GM19452 (cell line): ENCODE results near the gene GNAI2.
"Not testable (repeated sequence)": the region's sequence is repeated elsewhere in the genome, so short reads cannot be mapped to it uniquely, and the experiment has no call there.

Source experiments
- ATAC-seq: cut with Tn5 transposase; IDR thresholded peaks from one replicate; pipeline ENCODE4 v1.9.1; 2021; ENCODE audit not compliant: unreplicated experiment

The GNAI2 gene

DNA sequence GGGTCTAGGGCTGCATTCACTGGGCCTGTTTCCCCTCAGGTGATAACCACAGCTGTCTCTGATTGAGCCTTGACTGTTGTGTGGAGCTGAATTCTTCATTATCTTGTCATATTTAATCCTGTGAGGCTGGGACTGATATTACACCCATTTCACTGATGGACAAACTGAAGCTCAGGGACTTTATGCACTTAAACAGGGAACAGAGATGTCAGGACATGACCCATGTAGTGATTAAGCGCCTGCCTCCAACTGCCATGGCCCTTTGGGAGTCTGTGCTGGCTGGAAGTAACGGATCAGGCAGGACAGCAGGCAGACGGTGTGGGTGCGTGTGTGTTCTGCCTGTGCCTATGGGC, 7.5 kb downstream of the GNAI2 start:
- no peak for ATAC-seq

DNA sequence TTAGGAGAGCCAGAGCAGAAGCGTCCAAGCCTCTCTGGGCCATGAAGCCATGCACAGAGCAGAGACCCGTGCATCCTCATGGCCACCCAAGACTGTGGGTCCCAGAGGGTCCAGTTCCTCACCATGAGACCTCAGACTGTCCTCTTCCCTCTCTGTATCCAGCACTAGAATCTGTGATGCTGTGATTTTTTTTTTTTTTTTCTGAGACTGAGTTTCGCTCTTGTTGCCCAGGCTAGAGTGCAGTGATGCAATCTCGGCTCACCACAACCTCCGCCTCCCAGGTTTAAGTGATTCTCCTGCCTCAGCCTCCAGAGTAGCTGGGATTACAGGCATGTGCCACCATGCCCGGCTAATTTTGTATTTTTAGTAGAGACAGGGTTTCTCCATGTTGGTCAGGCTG, 8.8 kb downstream of the GNAI2 start:
- not testable (repeated sequence) for ATAC-seq

DNA sequence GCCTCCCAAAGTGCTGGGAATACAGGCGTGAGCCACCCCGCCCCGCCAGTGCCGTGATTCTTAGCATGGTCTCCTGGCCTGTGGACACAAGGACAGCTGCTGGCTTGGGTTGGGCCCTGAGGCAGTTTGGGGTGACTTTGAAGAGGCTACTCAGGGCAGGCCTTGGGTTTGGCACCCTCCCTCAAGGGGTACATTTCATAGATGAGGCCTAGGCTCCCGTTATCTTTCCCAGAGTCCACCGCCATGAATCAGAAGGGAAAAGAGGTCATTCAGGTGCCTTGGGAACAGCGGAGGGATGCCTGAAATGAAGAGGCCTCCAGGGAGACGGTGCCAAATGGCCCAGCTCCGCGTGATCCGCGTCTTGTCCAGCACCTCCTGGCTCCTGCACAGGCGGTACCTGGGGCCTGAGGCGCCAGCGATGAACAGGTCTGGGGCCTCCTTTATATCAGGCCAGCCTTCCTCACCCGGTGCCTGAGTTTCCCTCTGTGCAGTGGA, 9.3 kb downstream of the GNAI2 start:
- no peak for ATAC-seq

- peak; percentile 59 for ATAC-seq
Measured at GRCh38 chr3:50245831-50246516, 10.0 kb downstream of the GNAI2 start.

- ATAC-seq, result peak; percentile 50
Measured at GRCh38 chr3:50246517-50246954, 10.5 kb downstream of the GNAI2 start.

- ATAC-seq, result no peak
Measured at GRCh38 chr3:50248387-50248786, 12.4 kb downstream of the GNAI2 start.

DNA sequence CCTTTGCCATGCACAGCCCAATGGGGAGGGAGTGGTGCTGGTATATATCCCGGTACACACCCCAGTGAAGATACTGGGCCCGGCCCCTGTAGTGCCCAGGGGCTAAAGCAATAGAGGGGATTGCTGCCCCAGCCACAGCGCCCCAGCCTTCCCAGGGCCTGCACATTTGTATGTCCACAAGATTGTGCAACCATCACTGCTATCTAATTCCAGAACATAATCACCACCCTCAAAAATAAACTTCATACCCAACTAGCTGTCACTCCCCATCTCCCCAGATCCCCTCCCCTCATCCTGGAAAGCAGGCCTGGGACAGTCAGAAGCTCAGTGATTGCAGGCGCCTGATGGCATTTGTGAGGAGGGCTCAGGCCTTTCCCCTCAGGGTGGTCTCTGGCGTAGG, 13.5 kb downstream of the GNAI2 start:
- ATAC-seq, result no peak

DNA sequence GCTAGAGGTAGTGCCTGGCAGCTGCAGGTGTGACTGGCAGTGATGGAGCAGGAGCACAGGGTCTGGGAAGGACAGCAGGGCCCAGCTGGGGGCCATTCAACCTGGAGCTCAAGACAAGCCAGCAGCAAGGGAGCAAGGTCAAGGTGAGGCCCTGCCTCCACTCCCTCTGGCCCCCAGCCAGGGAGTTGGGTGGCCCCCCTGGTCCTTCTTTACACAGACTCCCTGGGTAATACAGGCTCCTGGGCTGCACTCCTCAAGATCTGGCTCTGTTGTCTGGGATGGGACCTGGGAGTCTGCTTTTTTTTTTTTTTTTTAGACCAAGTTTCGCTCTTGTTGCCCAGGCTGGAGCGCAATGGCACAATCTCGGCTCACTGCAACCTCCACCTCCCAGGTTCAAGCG, 14.5 kb downstream of the GNAI2 start:
- ATAC-seq, result no peak

DNA sequence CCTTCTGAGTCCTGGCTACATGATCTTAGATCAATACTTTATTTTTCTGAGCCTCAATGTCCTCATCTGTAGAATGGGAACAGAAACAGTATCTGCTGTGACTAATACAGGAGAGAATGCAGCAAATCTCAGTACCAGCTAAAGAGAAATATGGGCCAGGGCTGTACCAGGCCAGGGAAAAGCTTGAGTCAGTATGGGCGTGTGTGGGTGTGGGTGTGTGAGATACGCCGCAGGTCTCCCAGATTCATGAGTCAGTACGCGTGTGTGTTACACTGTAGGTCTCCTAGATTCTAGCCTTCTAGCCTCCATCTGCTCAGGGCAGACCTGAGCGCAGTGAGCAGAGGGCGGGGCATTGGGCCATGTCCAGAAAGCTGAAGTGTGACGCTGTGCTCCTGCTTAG, 15.2 kb downstream of the GNAI2 start:
- ATAC-seq, result no peak

DNA sequence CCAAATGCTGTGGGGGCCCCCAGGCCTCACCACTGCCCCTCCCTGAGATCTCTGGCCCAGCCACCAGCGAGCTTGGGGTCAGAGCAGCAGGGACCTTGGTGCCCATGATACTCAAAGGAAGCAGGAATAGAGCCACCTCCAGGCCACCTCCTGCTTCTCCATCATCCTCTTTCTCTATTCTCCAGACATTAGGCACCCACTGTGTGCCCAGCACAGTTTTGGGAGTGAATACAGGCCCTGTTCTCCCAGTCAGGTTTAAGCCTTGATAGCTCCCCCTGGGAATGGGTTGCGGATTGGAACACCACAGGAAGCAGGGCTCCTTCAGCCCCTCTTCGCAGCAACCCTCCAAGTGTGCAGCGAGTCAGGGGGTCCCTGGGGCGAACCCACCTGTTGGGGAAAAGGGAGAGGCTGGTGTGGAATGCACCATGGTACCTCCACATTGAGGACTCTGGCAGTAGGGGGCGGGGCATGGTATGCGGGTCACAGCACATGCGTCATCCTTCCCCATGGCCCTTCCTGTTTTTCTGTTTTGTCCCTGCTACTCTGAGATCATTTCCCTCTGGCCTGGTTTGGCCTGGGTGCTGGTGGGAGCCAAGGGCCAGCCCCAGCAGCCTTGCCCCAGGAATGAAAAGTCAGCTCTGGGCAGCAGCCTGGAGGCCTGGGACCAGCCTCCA, 18.7 kb downstream of the GNAI2 start:
- ATAC-seq, result no peak

GRCh38 chr3:50255251-50255615, 19.2 kb downstream of the GNAI2 start:
- ATAC-seq, result no peak

DNA sequence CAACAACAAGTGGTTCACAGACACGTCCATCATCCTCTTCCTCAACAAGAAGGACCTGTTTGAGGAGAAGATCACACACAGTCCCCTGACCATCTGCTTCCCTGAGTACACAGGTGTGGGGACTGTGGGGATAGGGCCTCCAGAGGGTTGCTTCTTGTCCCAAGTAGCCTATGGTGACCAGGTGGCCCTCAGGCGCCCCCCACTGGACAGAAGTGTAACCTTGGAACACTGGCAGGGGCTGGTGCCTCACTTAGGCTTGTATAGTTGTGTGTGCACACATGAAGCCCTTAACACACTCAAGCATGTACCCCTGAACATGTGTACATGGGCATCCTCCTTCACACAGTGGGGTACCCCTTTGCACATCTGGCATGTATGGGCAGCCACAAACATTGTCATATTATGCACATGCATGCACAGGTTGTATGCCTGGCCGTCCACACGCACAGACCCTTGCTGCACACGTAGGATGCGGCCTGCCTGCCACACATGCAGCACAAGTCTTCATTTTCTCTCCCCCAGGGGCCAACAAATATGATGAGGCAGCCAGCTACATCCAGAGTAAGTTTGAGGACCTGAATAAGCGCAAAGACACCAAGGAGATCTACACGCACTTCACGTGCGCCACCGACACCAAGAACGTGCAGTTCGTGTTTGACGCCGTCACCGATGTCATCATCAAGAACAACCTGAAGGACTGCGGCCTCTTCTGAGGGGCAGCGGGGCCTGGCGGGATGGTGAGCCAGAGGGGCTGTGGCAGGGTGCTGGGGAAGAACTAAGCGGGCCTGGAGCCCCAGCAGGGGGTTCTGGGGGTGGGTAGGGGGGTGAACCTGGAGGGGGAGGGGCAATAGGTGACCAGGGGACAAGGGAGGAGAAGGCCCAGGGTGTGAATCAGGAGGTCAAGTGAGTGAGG, 21.2 kb downstream of the GNAI2 start:
- ATAC-seq, result no peak

DNA sequence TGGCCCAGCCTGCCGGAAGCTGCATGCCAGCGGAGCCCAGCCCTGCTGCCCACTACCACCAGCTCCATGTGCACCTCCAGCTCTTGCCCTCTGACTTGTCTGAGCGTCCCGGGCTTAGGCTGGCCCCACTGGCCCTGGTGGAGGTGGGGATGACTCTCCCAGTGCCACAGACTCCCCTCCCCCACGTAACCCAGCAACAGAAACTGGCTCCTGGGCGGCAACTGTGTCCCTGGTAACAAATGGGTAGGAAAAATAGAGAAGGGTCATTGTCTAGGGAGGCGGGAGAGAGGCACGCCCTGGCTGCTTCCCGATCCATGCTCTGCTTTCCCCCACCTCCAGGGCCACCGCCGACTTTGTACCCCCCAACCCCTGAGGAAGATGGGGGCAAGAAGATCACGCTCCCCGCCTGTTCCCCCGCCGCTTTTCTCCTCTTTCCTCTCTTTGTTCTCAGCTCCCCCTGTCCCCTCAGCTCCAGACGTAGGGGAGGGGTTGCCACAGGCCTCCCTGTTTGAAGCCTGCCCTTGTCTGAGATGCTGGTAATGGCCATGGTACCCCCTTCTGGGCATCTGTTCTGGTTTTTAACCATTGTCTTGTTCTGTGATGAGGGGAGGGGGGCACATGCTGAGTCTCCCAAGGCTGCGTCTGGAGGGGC, 22.2 kb downstream of the GNAI2 start:
- no peak for ATAC-seq

DNA sequence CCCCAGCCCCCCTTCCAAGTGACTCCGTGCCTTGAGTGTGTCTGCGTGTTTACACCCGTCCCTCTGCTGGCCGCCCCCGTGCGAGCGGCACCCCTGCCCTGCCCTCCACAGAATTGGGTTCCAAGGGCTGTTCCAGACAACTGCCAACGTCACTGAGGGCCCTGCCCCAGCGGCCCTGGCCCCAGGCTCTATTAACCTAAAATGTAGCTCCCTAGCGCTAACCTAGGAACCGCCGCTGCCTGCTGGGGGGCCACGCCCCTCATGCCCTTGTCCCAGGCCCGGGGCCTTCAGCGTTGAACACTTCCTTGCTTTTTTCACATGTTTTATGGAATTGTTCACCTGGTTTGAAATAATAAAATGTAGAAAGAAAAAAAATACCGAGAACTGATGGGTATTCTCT, 23.0 kb downstream of the GNAI2 start:
- no peak for ATAC-seq

DNA sequence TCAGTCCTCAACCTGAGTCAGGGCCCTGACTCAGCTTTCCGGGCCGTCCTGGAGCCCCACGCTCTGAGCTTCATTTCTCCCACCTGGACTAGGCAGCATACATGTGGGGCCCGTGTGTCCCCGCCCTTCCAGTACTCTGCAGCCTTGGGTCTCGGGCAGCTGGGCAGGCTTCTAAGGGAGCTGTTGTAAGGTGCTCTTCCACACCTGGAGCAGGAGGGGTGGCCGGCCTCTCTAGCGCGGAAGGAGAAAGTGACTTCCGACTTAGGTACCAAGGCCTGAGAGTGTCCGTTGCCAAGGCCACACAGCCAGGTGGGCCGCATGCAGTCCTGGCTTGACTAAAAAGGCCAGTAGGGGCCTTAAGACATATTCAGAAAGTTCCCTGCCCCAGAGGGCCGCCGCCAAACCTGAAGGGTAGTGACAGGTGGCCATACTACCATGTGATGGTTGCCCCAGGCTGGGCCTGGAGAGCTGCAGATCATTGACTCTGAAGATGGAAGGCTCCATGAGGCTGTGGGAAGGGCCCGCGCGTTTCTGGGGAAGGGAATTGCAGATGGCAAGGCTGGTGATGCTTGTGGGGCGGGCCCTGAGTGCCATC, 23.5 kb downstream of the GNAI2 start:
- ATAC-seq, result peak; percentile 20

- ATAC-seq, result peak; percentile 88
Measured at GRCh38 chr3:50260027-50260941, 24.3 kb downstream of the GNAI2 start.

DNA sequence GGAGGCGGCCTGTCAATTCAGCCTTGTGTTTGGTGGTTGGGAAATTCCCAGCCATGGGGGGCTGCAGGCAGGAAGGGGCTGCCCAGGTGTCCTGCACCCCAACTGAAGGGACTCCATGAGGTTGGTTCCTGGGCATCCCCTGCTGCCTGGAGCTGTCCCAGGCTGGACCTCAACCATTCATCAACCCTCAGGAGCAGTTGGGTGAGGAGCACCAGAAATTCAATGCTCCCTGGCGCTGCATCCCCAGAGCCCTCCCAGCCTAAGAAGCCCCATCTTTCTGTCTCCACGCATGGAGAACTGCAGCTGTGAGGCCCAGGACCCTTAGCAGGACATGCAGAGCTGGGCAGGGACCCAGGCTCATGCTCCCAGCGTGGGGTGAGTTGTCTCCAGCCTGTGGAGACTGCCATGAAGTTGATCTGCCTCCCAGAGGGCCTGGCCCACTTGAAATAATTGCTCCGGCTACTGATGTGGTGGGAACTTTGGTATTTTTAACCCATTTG, 25.0 kb downstream of the GNAI2 start:
- no peak for ATAC-seq

DNA sequence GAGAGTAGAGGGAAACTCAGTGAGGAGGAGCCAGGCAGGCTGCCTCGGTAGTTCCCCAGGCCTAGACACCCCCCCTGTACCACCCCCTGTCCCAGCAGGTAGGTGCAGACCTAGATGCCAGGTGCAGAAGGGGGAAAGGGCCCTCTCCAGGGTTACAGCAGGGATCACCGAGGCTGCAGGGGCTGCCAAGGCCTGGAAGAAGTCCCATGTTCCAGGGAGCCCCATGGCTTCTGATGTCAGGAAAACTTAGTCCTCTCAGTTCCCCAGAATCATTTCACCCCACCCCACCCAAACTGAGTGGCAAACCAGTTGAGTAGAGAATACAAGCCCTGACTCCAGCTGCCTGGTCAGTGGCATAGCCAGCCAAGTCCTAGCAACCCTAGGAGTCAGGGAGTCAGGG, 25.5 kb downstream of the GNAI2 start:
- ATAC-seq, result no peak

DNA sequence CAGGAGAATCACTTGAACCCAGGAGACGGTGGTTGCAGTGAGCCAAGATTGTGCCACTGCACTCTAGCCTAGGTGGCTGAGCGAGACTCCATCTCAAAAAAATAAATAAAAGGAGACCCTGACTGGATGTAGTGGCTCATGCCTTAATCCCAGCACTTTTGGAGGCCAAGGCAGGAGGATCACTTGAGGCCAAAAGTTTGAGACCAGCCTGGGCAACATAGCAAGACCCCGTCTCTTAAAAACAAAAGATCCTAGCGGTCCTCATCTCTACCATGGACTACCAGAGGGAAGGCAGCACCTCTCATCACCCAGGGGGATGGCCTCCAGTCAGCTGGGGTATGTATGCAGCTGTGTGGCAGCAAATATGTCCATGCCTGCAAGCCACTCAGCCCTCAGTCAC, 26.2 kb downstream of the GNAI2 start:
- not testable (repeated sequence) for ATAC-seq

DNA sequence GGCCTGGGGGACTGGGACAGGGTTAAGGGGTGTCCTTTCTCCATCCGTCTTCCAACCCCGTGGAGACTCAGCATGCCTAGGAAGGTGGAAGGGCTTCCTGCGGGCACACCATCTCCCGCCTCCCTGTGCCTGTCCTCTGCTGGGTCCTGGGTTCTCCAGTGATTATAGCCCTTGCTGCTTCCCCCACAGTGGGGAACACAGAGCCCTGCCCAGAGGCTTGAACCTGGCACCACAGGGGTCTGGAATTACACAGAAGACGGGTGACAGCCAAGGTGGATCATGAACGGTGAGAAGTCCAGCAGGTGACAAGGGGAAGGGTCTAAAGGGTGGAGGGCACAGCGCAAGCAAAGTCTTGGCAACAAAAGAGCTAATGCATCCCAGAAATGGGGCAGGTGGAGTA, 26.8 kb downstream of the GNAI2 start:
- no peak for ATAC-seq
